Breast epithelium (tissue), 4 donors: ENCODE results near the gene NDP. TPM values are rescaled to one million over a fixed set of nuclear protein-coding genes. Genes with fewer than 3 reads are reported as not detected.
A peak's percentile ranks its signal among the peaks of the same experiment; 100 is the strongest.

ENCODE experiments used
- DNase-seq, 2 donors: peaks; one replicate each; pipeline ENCODE4 v3.0.0-alpha.2; 2019; ENCODE audit warnings: low spot score in 2 of 2
- H3K27ac ChIP-seq, 2 donors: fragments of 200-600 bp; sonication (generic) in 1 of 2; one replicate each; pipeline ENCODE4 v1.5.1; 2016 to 2019; ENCODE audit warnings: mild to moderate bottlenecking in 1 of 2
- H3K27me3 ChIP-seq, 2 donors: fragments of 200-600 bp; sonication (generic) in 1 of 2; one replicate each; pipeline versions ENCODE4 v1.5.1 to v1.6.0; 2017 to 2019; ENCODE audit warnings: control low read depth in 1 of 2, mild to moderate bottlenecking in 1 of 2
- H3K36me3 ChIP-seq: fragments of 200-600 bp; one replicate; pipeline ENCODE4 v1.5.1; 2019
- H3K4me1 ChIP-seq, 2 donors: fragments of 200-600 bp; sonication (generic); one replicate each; pipeline ENCODE4 v1.5.1; 2016 to 2019; ENCODE audit warnings: control low read depth in 1 of 2
- H3K4me3 ChIP-seq, 3 donors: fragments of 200-600 bp; sonication (generic); 1 replicate in 2 of 3; 2 replicates in 1 of 3; pipeline ENCODE4 v1.5.1; 2016 to 2019; ENCODE audit warnings: mild to moderate bottlenecking in 3 of 3, moderate library complexity in 2 of 3
- H3K9me3 ChIP-seq, 2 donors: fragments of 200-600 bp; sonication (generic) in 1 of 2; one replicate each; pipeline ENCODE4 v1.5.1; 2016 to 2019; ENCODE audit warnings: control low read depth in 1 of 2
- POLR2A ChIP-seq: fragments of 450-650 bp; IDR thresholded peaks from one replicate; pipeline ENCODE4 v1.6.1; 2016; ENCODE audit warnings: antibody characterized with exemption, mild to moderate bottlenecking, moderate library complexity
- POLR2AphosphoS5 ChIP-seq, 3 donors: sonication (generic); formaldehyde crosslinking; IDR thresholded peaks; one replicate each; pipeline ENCODE4 v1.6.1; 2017; ENCODE audit warnings: antibody characterized with exemption in 3 of 3
- intact Hi-C: fragments of 100-400 bp; cut with DNase I; formaldehyde crosslinking; loops from one replicate; pipeline ENCODE4 v1.15.1; 2023; ENCODE audit warnings: low total_unique reads
- total RNA-seq, 3 donors: library from RNA; depleted of rRNA; stranded (reverse); fragments of >200 nt; gene quantifications; one replicate each; pipeline ENCODE4 v1.1.0, GENCODE V29; 2016
- TF ChIP-seq, protein P1 (sequence below), 3 donors: fragments of 450-650 bp; IDR thresholded peaks; one replicate each; pipeline ENCODE4 v1.5.1; 2016 to 2017; ENCODE audit warnings: antibody characterized with exemption in 3 of 3, mild to moderate bottlenecking in 3 of 3, moderate library complexity in 3 of 3

NDP gene
- total RNA-seq, 3 donors from 2014 or later, result 0.66 to 4.0 TPM; not detected in 1

GRCh38 chrX:44016906-44017305 lies 43.7 kb upstream of the NDP start:
- H3K4me3 ChIP-seq, result no peak overlapping the region
- no peaks in the 10 kb centered on the region for H3K4me1 ChIP-seq
- H3K36me3 ChIP-seq, result no peaks in the 10 kb centered on the region
- H3K27me3 ChIP-seq, result peaks cover 0 to 47% of the 10 kb centered on the region in 2 donors
- H3K9me3 ChIP-seq, result no peaks in the 10 kb centered on the region
- DNase-seq, result no peak
- TF ChIP-seq POLR2A, result no peak
- no peak for TF ChIP-seq POLR2AphosphoS5 (IDR thresholded peaks at IDR 0.05)
- TF ChIP-seq, protein P1, sequence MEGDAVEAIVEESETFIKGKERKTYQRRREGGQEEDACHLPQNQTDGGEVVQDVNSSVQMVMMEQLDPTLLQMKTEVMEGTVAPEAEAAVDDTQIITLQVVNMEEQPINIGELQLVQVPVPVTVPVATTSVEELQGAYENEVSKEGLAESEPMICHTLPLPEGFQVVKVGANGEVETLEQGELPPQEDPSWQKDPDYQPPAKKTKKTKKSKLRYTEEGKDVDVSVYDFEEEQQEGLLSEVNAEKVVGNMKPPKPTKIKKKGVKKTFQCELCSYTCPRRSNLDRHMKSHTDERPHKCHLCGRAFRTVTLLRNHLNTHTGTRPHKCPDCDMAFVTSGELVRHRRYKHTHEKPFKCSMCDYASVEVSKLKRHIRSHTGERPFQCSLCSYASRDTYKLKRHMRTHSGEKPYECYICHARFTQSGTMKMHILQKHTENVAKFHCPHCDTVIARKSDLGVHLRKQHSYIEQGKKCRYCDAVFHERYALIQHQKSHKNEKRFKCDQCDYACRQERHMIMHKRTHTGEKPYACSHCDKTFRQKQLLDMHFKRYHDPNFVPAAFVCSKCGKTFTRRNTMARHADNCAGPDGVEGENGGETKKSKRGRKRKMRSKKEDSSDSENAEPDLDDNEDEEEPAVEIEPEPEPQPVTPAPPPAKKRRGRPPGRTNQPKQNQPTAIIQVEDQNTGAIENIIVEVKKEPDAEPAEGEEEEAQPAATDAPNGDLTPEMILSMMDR (IDR thresholded peaks at IDR 0.05), result no peak
- intact Hi-C loops, result no loop called here
- no peak overlapping the region for H3K27ac ChIP-seq

GRCh38 chrX:44012484-44013096 lies 39.4 kb upstream of the NDP start:
- Histone ChIP-seq H3K4me1 (no peaks in the 10 kb centered on the region), H3K27me3 (peaks cover 0 to 24% of the 10 kb centered on the region in 2 donors), H3K9me3 (no peaks in the 10 kb centered on the region), H3K27ac (no peak overlapping the region), H3K4me3 (no peak overlapping the region), H3K36me3 (no peaks in the 10 kb centered on the region)
- TF ChIP-seq POLR2AphosphoS5 (IDR thresholded peaks at IDR 0.05) (no peak), POLR2A (no peak)
- TF ChIP-seq, protein P1 (IDR thresholded peaks at IDR 0.05), result no peak
- intact Hi-C loops, result no loop called here
- peak in 1 of 2 donors; percentile 23 for DNase-seq

DNA sequence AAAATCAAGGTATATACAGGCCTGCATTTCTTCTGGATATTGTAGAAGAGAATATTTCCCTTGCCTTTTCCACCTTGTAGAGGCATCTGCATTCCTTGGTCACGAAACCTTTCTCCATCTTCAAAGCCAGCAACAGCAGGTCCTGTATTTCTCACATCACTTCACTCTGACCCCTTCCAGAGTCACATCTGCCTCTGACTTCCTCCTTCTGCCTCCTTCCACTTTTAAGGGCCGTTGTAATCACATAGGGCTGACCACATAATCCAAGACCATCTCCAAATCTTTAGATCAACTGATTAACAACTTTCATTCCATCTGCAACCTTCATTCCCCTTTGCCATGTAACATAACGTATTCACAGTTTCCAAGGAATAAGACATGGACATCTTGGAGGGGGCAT lies 38.3 kb upstream of the NDP start:
- Histone ChIP-seq H3K4me3 (no peak overlapping the region), H3K27me3 (peaks cover 0 to 20% of the 10 kb centered on the region in 2 donors), H3K9me3 (no peaks in the 10 kb centered on the region), H3K4me1 (no peaks in the 10 kb centered on the region), H3K27ac (no peak overlapping the region), H3K36me3 (no peaks in the 10 kb centered on the region)
- TF ChIP-seq, protein P1 (IDR thresholded peaks at IDR 0.05), result no peak
- TF ChIP-seq POLR2AphosphoS5 (IDR thresholded peaks at IDR 0.05) (no peak), POLR2A (no peak)
- DNase-seq, result no peak
- intact Hi-C loops, result no loop called here

- intact Hi-C loops, result no loop called here
- DNase-seq, result no peak
- Histone ChIP-seq H3K27me3 (peaks cover 0 to 26% of the 10 kb centered on the region in 2 donors), H3K4me3 (no peak overlapping the region), H3K9me3 (no peaks in the 10 kb centered on the region), H3K27ac (no peak overlapping the region), H3K4me1 (no peaks in the 10 kb centered on the region), H3K36me3 (no peaks in the 10 kb centered on the region)
- no peak for TF ChIP-seq POLR2A
- TF ChIP-seq POLR2AphosphoS5 (IDR thresholded peaks at IDR 0.05), result no peak
- TF ChIP-seq, protein P1 (IDR thresholded peaks at IDR 0.05), result no peak
Observed at GRCh38 chrX:44010626-44011025, 37.4 kb upstream of the NDP start.

DNA sequence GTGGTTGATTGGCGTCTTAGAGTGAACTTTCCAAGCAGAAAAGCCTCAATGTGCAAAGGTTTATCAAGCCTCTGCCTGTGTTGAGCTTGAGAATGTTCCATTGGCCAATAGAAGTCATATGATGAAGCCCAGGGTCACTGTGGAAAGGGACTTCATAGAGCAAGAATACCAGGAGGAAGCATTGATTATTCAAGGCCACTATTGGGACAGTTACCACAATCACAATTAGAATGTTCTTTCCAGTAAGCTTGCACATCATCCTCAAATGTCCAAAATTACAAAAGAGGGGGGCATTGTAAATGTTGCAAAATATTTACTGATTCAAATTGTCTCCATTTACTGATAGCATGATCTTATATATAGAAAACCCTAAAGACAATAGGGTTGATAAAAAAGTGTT lies 32.9 kb upstream of the NDP start:
- Histone ChIP-seq H3K9me3 (no peaks in the 10 kb centered on the region), H3K27me3 (peaks cover 0 to 20% of the 10 kb centered on the region in 2 donors), H3K4me1 (no peaks in the 10 kb centered on the region), H3K27ac (no peak overlapping the region), H3K36me3 (no peaks in the 10 kb centered on the region), H3K4me3 (no peak overlapping the region)
- TF ChIP-seq, protein P1 (IDR thresholded peaks at IDR 0.05), result no peak
- no peak for TF ChIP-seq POLR2A
- no peak for TF ChIP-seq POLR2AphosphoS5 (IDR thresholded peaks at IDR 0.05)
- no peak for DNase-seq
- intact Hi-C loops, result no loop called here
